ENCODE measurements around the gene CPED1.

Gene CPED1

GRCh38 chr7:121080257-121080912 is 91.9 kb downstream of the CPED1 start:
- Histone ChIP-seq H3K27me3 (ENCODE audit: control insufficient read depth in 1 of 2, insufficient read depth in 1 of 2, low read length in 2 of 2) (no peaks in the 10 kb centered on the region), H3K4me2 (ENCODE audit: low read length, poor library complexity, severe bottlenecking) (no peak overlapping the region)

GRCh38 chr7:121080913-121081326 is 92.4 kb downstream of the CPED1 start:
- Histone ChIP-seq H3K4me3 (ENCODE audit: insufficient read depth in 1 of 2, low read depth in 1 of 2, low read length in 2 of 2) (no peak overlapping the region), H2AFZ (ENCODE audit: low read depth, low read length) (no peak overlapping the region), H3K9ac (ENCODE audit: low read length) (peak overlapping the region; percentile 30), H3K4ac (ENCODE audit: low read depth in 1 of 2, low read length in 2 of 2) (no peak overlapping the region), H2BK5ac (ENCODE audit: low read depth, low read length, poor library complexity, severe bottlenecking) (no peak overlapping the region), H3K9me3 (ENCODE audit: control insufficient read depth, low read length) (no peaks in the 10 kb centered on the region), H3K27me3 (ENCODE audit: control insufficient read depth in 1 of 2, insufficient read depth in 1 of 2, low read length in 2 of 2) (no peaks in the 10 kb centered on the region), H3K79me1 (replicated peaks; ENCODE audit: low read length, poor library complexity, severe bottlenecking) (peaks cover 6% of the 10 kb centered on the region), H2BK15ac (ENCODE audit: low read depth, poor library complexity, severe bottlenecking) (no peak overlapping the region), H2BK12ac (ENCODE audit: low read length in 2 of 2) (no peak overlapping the region), H3K27ac (ENCODE audit: low read length, poor library complexity, severe bottlenecking) (no peak overlapping the region), H3K14ac (ENCODE audit: low read length in 2 of 2) (no peak overlapping the region), H4K91ac (ENCODE audit: low read length) (no peak overlapping the region), H3K4me2 (ENCODE audit: low read length, poor library complexity, severe bottlenecking) (no peak overlapping the region), H3K23ac (ENCODE audit: low read length in 2 of 2) (no peak overlapping the region), H3K36me3 (ENCODE audit: control insufficient read depth in 1 of 2, insufficient read depth in 2 of 2, low read depth in 1 of 2, low read length in 2 of 2) (no peaks in the 10 kb centered on the region), H4K8ac (ENCODE audit: low read length) (no peak overlapping the region), H2AK5ac (ENCODE audit: low read length, severe bottlenecking) (no peak overlapping the region), H3K18ac (ENCODE audit: low read depth in 1 of 2, low read length in 2 of 2) (no peak overlapping the region), H2BK120ac (ENCODE audit: low read depth, low read length) (no peak overlapping the region), H3K4me1 (ENCODE audit: control insufficient read depth, insufficient read depth, low read depth, low read length) (peaks cover 6% of the 10 kb centered on the region)
- 62% methylated on average over 3 of the region's 4 CpGs for WGBS
- DNase-seq, result no peak

More at GRCh38 chr7:121080257-121080912, 91.9 kb downstream of the CPED1 start:
- H2AFZ ChIP-seq (ENCODE audit: low read depth, low read length), result no peak overlapping the region
- no peak overlapping the region for H3K14ac ChIP-seq (ENCODE audit: low read length in 2 of 2)
- no peaks in the 10 kb centered on the region for H3K9me3 ChIP-seq (ENCODE audit: control insufficient read depth, low read length)
- H2BK5ac ChIP-seq (ENCODE audit: low read depth, low read length, poor library complexity, severe bottlenecking), result no peak overlapping the region
- H3K9ac ChIP-seq (ENCODE audit: low read length), result peak overlapping the region; percentile 30
- no peak overlapping the region for H3K27ac ChIP-seq (ENCODE audit: low read length, poor library complexity, severe bottlenecking)
- H2BK12ac ChIP-seq (ENCODE audit: low read length in 2 of 2), result no peak overlapping the region
- H3K4ac ChIP-seq (ENCODE audit: low read depth in 1 of 2, low read length in 2 of 2), result no peak overlapping the region
- no peak overlapping the region for H4K91ac ChIP-seq (ENCODE audit: low read length)
- H3K4me3 ChIP-seq (ENCODE audit: insufficient read depth in 1 of 2, low read depth in 1 of 2, low read length in 2 of 2), result no peak overlapping the region
- no peak overlapping the region for H3K23ac ChIP-seq (ENCODE audit: low read length in 2 of 2)
- no peak overlapping the region for H3K18ac ChIP-seq (ENCODE audit: low read depth in 1 of 2, low read length in 2 of 2)
- no peak overlapping the region for H2BK15ac ChIP-seq (ENCODE audit: low read depth, poor library complexity, severe bottlenecking)
- H3K4me1 ChIP-seq (ENCODE audit: control insufficient read depth, insufficient read depth, low read depth, low read length), result peaks cover 6% of the 10 kb centered on the region
- DNase-seq, result no peak
- no peak overlapping the region for H2BK120ac ChIP-seq (ENCODE audit: low read depth, low read length)
- no peaks in the 10 kb centered on the region for H3K36me3 ChIP-seq (ENCODE audit: control insufficient read depth in 1 of 2, insufficient read depth in 2 of 2, low read depth in 1 of 2, low read length in 2 of 2)
- peaks cover 6% of the 10 kb centered on the region for H3K79me1 ChIP-seq (replicated peaks; ENCODE audit: low read length, poor library complexity, severe bottlenecking)
- WGBS, result no CpG with 5 or more reads among the region's 2 CpGs
- H2AK5ac ChIP-seq (ENCODE audit: low read length, severe bottlenecking), result no peak overlapping the region
- no peak overlapping the region for H4K8ac ChIP-seq (ENCODE audit: low read length)

- no peaks in the 10 kb centered on the region for H3K9me3 ChIP-seq (ENCODE audit: control insufficient read depth, low read length)
- H3K79me1 ChIP-seq (replicated peaks; ENCODE audit: low read length, poor library complexity, severe bottlenecking), result peaks cover 6% of the 10 kb centered on the region
- H3K4me2 ChIP-seq (ENCODE audit: low read length, poor library complexity, severe bottlenecking), result no peak overlapping the region
- no peaks in the 10 kb centered on the region for H3K27me3 ChIP-seq (ENCODE audit: control insufficient read depth in 1 of 2, insufficient read depth in 1 of 2, low read length in 2 of 2)
- H3K18ac ChIP-seq (ENCODE audit: low read depth in 1 of 2, low read length in 2 of 2), result no peak overlapping the region
- H2BK12ac ChIP-seq (ENCODE audit: low read length in 2 of 2), result no peak overlapping the region
- H2BK5ac ChIP-seq (ENCODE audit: low read depth, low read length, poor library complexity, severe bottlenecking), result no peak overlapping the region
- DNase-seq, result peak; percentile 86
- WGBS, result 54% methylated on average over 2 of the region's 3 CpGs
- H3K27ac ChIP-seq (ENCODE audit: low read length, poor library complexity, severe bottlenecking), result no peak overlapping the region
- no peak overlapping the region for H3K4me3 ChIP-seq (ENCODE audit: insufficient read depth in 1 of 2, low read depth in 1 of 2, low read length in 2 of 2)
- no peaks in the 10 kb centered on the region for H3K36me3 ChIP-seq (ENCODE audit: control insufficient read depth in 1 of 2, insufficient read depth in 2 of 2, low read depth in 1 of 2, low read length in 2 of 2)
- no peak overlapping the region for H4K91ac ChIP-seq (ENCODE audit: low read length)
- peak overlapping the region; percentile 74 for H3K9ac ChIP-seq (ENCODE audit: low read length)
- H3K14ac ChIP-seq (ENCODE audit: low read length in 2 of 2), result no peak overlapping the region
- peaks cover 6% of the 10 kb centered on the region for H3K4me1 ChIP-seq (ENCODE audit: control insufficient read depth, insufficient read depth, low read depth, low read length)
- H4K8ac ChIP-seq (ENCODE audit: low read length), result no peak overlapping the region
- H2BK120ac ChIP-seq (ENCODE audit: low read depth, low read length), result no peak overlapping the region
- no peak overlapping the region for H3K23ac ChIP-seq (ENCODE audit: low read length in 2 of 2)
- H2AK5ac ChIP-seq (ENCODE audit: low read length, severe bottlenecking), result no peak overlapping the region
- no peak overlapping the region for H3K4ac ChIP-seq (ENCODE audit: low read depth in 1 of 2, low read length in 2 of 2)
- no peak overlapping the region for H2AFZ ChIP-seq (ENCODE audit: low read depth, low read length)
- no peak overlapping the region for H2BK15ac ChIP-seq (ENCODE audit: low read depth, poor library complexity, severe bottlenecking)
Measured at GRCh38 chr7:121081327-121081936, 92.9 kb downstream of the CPED1 start.

GRCh38 chr7:121082400-121083101 is 94.0 kb downstream of the CPED1 start:
- no peak overlapping the region for H2BK5ac ChIP-seq (ENCODE audit: low read depth, low read length, poor library complexity, severe bottlenecking)
- H3K27me3 ChIP-seq (ENCODE audit: control insufficient read depth in 1 of 2, insufficient read depth in 1 of 2, low read length in 2 of 2), result no peaks in the 10 kb centered on the region
- H3K27ac ChIP-seq (ENCODE audit: low read length, poor library complexity, severe bottlenecking), result peak overlapping the region; percentile 98
- no peak overlapping the region for H3K14ac ChIP-seq (ENCODE audit: low read length in 2 of 2)
- H4K91ac ChIP-seq (ENCODE audit: low read length), result peak overlapping the region; percentile 41
- H2BK15ac ChIP-seq (ENCODE audit: low read depth, poor library complexity, severe bottlenecking), result no peak overlapping the region
- H3K9me3 ChIP-seq (ENCODE audit: control insufficient read depth, low read length), result no peaks in the 10 kb centered on the region
- no peak for DNase-seq
- H2BK12ac ChIP-seq (ENCODE audit: low read length in 2 of 2), result peak overlapping the region in 1 of 2 experiments; percentile 30
- H3K4me3 ChIP-seq (ENCODE audit: insufficient read depth in 1 of 2, low read depth in 1 of 2, low read length in 2 of 2), result no peak overlapping the region
- H2AFZ ChIP-seq (ENCODE audit: low read depth, low read length), result no peak overlapping the region
- H3K4me2 ChIP-seq (ENCODE audit: low read length, poor library complexity, severe bottlenecking), result no peak overlapping the region
- peak overlapping the region; percentile 20 for H2AK5ac ChIP-seq (ENCODE audit: low read length, severe bottlenecking)
- peak overlapping the region in 1 of 2 experiments; percentile 93 for H3K18ac ChIP-seq (ENCODE audit: low read depth in 1 of 2, low read length in 2 of 2)
- H4K8ac ChIP-seq (ENCODE audit: low read length), result peak overlapping the region; percentile 88
- H3K4ac ChIP-seq (ENCODE audit: low read depth in 1 of 2, low read length in 2 of 2), result no peak overlapping the region
- H3K79me1 ChIP-seq (replicated peaks; ENCODE audit: low read length, poor library complexity, severe bottlenecking), result peaks cover 6% of the 10 kb centered on the region
- H2BK120ac ChIP-seq (ENCODE audit: low read depth, low read length), result no peak overlapping the region
- H3K23ac ChIP-seq (ENCODE audit: low read length in 2 of 2), result no peak overlapping the region
- H3K9ac ChIP-seq (ENCODE audit: low read length), result peak overlapping the region; percentile 74
- H3K4me1 ChIP-seq (ENCODE audit: control insufficient read depth, insufficient read depth, low read depth, low read length), result peaks cover 6% of the 10 kb centered on the region
- no peaks in the 10 kb centered on the region for H3K36me3 ChIP-seq (ENCODE audit: control insufficient read depth in 1 of 2, insufficient read depth in 2 of 2, low read depth in 1 of 2, low read length in 2 of 2)

All from mesenchymal stem cell (in vitro differentiated cells and primary cell).